ENCODE data around the gene PHC2. TPM values are rescaled to one million over a fixed set of nuclear protein-coding genes. Genes with fewer than 3 reads are reported as not detected.

PHC2 gene
- total RNA-seq, 1 experiment from 2014 or later, result 176 TPM

- Histone ChIP-seq H3K79me2 (ENCODE audit: insufficient read depth, low read length) (peaks cover 8% of the 10 kb centered on the region; the same call in 1 of the 2 replicates), H3K9ac (ENCODE audit: low read length) (no peak overlapping the region), H4K20me1 (ENCODE audit: insufficient read depth) (no peaks in the 10 kb centered on the region), H3K27ac (ENCODE audit: low read depth, low read length) (no peak overlapping the region), H3K9me2 (ENCODE audit: insufficient read depth) (no peaks in the 10 kb centered on the region), H3K36me3 (ENCODE audit: control insufficient read depth in 1 of 2, insufficient read depth in 2 of 2, low read length in 2 of 2) (no peaks in the 10 kb centered on the region), H3K9me3 (ENCODE audit: control insufficient read depth in 1 of 2, insufficient read depth in 1 of 2, low read depth in 1 of 2, low read length in 2 of 2) (no peaks in the 10 kb centered on the region), H3K4me2 (ENCODE audit: low read length) (peak overlapping the region; percentile 91; the same call in 1 of the 2 replicates), H2AFZ (ENCODE audit: low read depth, low read length, poor library complexity, severe bottlenecking) (no peak overlapping the region), H3K27me3 (ENCODE audit: insufficient read depth, low read length) (no peaks in the 10 kb centered on the region), H3K4me3 (replicated peaks in 1 of 2; ENCODE audit: low read depth in 1 of 2, low read length in 2 of 2) (no peak overlapping the region), H3K4me1 (ENCODE audit: control insufficient read depth in 1 of 2, insufficient read depth in 2 of 2, low read length in 2 of 2) (peaks cover 6 to 33% of the 10 kb centered on the region in 2 experiments; a peak in 3 of 4 replicates)
- CTCF ChIA-PET, result no interaction called here
- RAD21 ChIA-PET (ENCODE audit: low non-redundant PET in 1 of 2, low total read pairs in 2 of 2, uncharacterized antibody in 2 of 2, unreplicated experiment in 2 of 2), result interaction anchor here in 1 of 2 experiments (0.6 kb wide), 1 partner anchor 18 kb away, joined by 3 read pairs; no protein-coding TSS in a partner anchor
- ATAC-seq, result no peak
- no TSS peak for BruUV-seq (replicated peaks)
- POLR2A ChIA-PET, result no interaction called here
- DNase-seq (ENCODE audit: low read depth, low spot score), result no peak
- intact Hi-C loops (cut with micrococcal nuclease), result loop anchor here (2.0 to 5.0 kb wide), 7 partner anchors 92 to 377 kb away; no protein-coding TSS in a partner anchor
- TF ChIP-seq RAD21 (IDR thresholded peaks at IDR 0.05; ENCODE audit: low read depth) (no peak), CEBPB (IDR thresholded peaks at IDR 0.05; ENCODE audit: low read depth) (no peak), CBX3 (IDR thresholded peaks at IDR 0.05; ENCODE audit: low read depth) (no peak), ZBTB33 (IDR thresholded peaks at IDR 0.05; ENCODE audit: extremely low read depth, insufficient replicate concordance, low read length) (no peak), YY1 (IDR thresholded peaks at IDR 0.05; ENCODE audit: extremely low read depth, insufficient replicate concordance, low read depth, low read length) (no peak), JUND (IDR thresholded peaks at IDR 0.05) (no peak), CTCF (IDR thresholded peaks at IDR 0.05 in 2 of 3, conservative IDR thresholded peaks at IDR 0.05 in 1 of 3; ENCODE audit: borderline replicate concordance in 1 of 3, insufficient read depth in 1 of 3, low read depth in 2 of 3, low read length in 2 of 3) (no peak), ZNF274 (IDR thresholded peaks at IDR 0.05; ENCODE audit: low read depth, low read length) (no peak)
- TF ChIP-seq, protein P1, sequence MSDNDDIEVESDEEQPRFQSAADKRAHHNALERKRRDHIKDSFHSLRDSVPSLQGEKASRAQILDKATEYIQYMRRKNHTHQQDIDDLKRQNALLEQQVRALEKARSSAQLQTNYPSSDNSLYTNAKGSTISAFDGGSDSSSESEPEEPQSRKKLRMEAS (IDR thresholded peaks at IDR 0.05), result no peak
Measured at GRCh38 chr1:33473900-33474299, 43.0 kb upstream of the PHC2 start.

Data from HCT116 (cell line).